Hepatocyte (in vitro differentiated cells): ENCODE results near the gene NCOA7.

Experiments
- CTCF ChIP-seq: fragments of 200-600 bp; sonication (generic); IDR thresholded peaks from 2 replicates; pipeline ENCODE4 v1.5.1; 2016; ENCODE audit warnings: antibody characterized with exemption, mild to moderate bottlenecking; ENCODE audit not compliant: poor library complexity
- EZH2 ChIP-seq: fragments of 200-600 bp; sonication (generic); IDR thresholded peaks from 2 replicates; pipeline ENCODE4 v1.6.1; 2016; ENCODE audit warnings: antibody characterized with exemption, mild to moderate bottlenecking, borderline replicate concordance
- EZH2phosphoT487 ChIP-seq: fragments of 200-600 bp; sonication (generic); IDR thresholded peaks from one replicate; pipeline ENCODE4 v1.6.1; 2018; ENCODE audit warnings: antibody characterized with exemption, mild to moderate bottlenecking, low read depth, moderate library complexity; ENCODE audit not compliant: unreplicated experiment, severe bottlenecking

- no peak for TF ChIP-seq EZH2
- no peak for TF ChIP-seq CTCF
- TF ChIP-seq EZH2phosphoT487 = no peak
Measured at GRCh38 chr6:125904871-125905270, 114.1 kb downstream of the NCOA7 start.
